Measurements from ENCODE around the gene SLC28A3.

DNA sequence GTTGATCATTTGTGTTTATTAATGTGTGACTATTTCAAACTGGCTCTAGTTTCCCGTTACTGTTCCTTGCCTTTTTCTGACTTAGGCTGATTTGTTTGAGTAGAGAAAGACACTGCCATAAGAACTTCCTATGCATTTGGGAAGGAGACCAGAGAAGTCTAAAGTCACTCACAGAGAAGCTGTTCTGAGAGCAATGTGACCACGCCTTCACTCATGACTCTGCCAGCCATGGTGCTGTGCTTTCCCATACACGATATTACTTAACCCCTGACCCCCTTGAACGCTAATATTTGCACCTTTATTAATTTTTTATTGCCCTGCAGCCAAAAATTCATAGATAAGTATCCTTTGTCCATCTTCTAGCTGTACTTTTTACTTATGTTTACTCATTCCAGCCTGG lies 20.9 kb downstream of the SLC28A3 start:
- TF ChIP-seq, protein P1, sequence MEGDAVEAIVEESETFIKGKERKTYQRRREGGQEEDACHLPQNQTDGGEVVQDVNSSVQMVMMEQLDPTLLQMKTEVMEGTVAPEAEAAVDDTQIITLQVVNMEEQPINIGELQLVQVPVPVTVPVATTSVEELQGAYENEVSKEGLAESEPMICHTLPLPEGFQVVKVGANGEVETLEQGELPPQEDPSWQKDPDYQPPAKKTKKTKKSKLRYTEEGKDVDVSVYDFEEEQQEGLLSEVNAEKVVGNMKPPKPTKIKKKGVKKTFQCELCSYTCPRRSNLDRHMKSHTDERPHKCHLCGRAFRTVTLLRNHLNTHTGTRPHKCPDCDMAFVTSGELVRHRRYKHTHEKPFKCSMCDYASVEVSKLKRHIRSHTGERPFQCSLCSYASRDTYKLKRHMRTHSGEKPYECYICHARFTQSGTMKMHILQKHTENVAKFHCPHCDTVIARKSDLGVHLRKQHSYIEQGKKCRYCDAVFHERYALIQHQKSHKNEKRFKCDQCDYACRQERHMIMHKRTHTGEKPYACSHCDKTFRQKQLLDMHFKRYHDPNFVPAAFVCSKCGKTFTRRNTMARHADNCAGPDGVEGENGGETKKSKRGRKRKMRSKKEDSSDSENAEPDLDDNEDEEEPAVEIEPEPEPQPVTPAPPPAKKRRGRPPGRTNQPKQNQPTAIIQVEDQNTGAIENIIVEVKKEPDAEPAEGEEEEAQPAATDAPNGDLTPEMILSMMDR (conservative IDR thresholded peaks at IDR 0.05; ENCODE audit: low read length), result no peak
- TF ChIP-seq EZH2phosphoT487 (IDR thresholded peaks at IDR 0.05; ENCODE audit: borderline replicate concordance), result no peak
